ENCODE measurements around the gene UQCRC2.
"Not testable (repeated sequence)": the region's sequence is repeated elsewhere in the genome, so short reads cannot be mapped to it uniquely, and the experiment has no call there.

Gene UQCRC2

GRCh38 chr16:21952793-21953540 lies at the start of gene UQCRC2:
TSS of gene UQCRC2 (plus strand) at chr16:21953361. CDS start at chr16:21953424, 63 bp downstream.
- peak; percentile 93 for DNase-seq

GRCh38 chr16:21932650-21933049 lies 20.5 kb upstream of the UQCRC2 start:
- not testable (repeated sequence) for DNase-seq

GRCh38 chr16:21933316-21933715 lies 19.8 kb upstream of the UQCRC2 start:
- not testable (repeated sequence) for DNase-seq

- DNase-seq = not testable (repeated sequence)
Measured at GRCh38 chr16:21933790-21934189, 19.4 kb upstream of the UQCRC2 start.

GRCh38 chr16:21936216-21936615 lies 16.9 kb upstream of the UQCRC2 start:
- not testable (repeated sequence) for DNase-seq

- no peak for DNase-seq
Measured at GRCh38 chr16:21937336-21937829, 15.8 kb upstream of the UQCRC2 start.

- no peak for DNase-seq
Measured at GRCh38 chr16:21940570-21940969, 12.6 kb upstream of the UQCRC2 start.

GRCh38 chr16:21943571-21943970 lies 9.6 kb upstream of the UQCRC2 start:
- no peak for DNase-seq

GRCh38 chr16:21946889-21947635 lies 6.1 kb upstream of the UQCRC2 start:
- no peak for DNase-seq

- DNase-seq = no peak
Measured at GRCh38 chr16:21949713-21950260, 3.4 kb upstream of the UQCRC2 start.

GRCh38 chr16:21950782-21951521 lies 2.2 kb upstream of the UQCRC2 start:
- DNase-seq = no peak

GRCh38 chr16:21952040-21952792 lies 945 bp upstream of the UQCRC2 start:
- peak; percentile 53 for DNase-seq

- no peak for DNase-seq
Measured at GRCh38 chr16:21953541-21953902, 361 bp downstream of the UQCRC2 start.

GRCh38 chr16:21957714-21958346 lies 4.7 kb downstream of the UQCRC2 start:
- no peak for DNase-seq

GRCh38 chr16:21959050-21959449 lies 5.9 kb downstream of the UQCRC2 start:
- no peak for DNase-seq

GRCh38 chr16:21962475-21962874 lies 9.3 kb downstream of the UQCRC2 start:
- DNase-seq = no peak

- DNase-seq = no peak
Measured at GRCh38 chr16:21963887-21964286, 10.7 kb downstream of the UQCRC2 start.

- no peak for DNase-seq
Measured at GRCh38 chr16:21964353-21964752, 11.2 kb downstream of the UQCRC2 start.

GRCh38 chr16:21971856-21972255 lies 18.7 kb downstream of the UQCRC2 start:
- no peak for DNase-seq

- no peak for DNase-seq
Measured at GRCh38 chr16:21973945-21974344, 20.8 kb downstream of the UQCRC2 start.

GRCh38 chr16:21980032-21980431 lies 26.9 kb downstream of the UQCRC2 start:
- no peak for DNase-seq

GRCh38 chr16:21982108-21982507 lies 28.9 kb downstream of the UQCRC2 start:
- no peak for DNase-seq
